HG02970 (cell line): ENCODE results near the gene PI4K2A.

ENCODE experiments used
- ATAC-seq: cut with Tn5 transposase; IDR thresholded peaks from one replicate; pipeline ENCODE4 v1.9.1; 2021; ENCODE audit warnings: mild to moderate bottlenecking, moderate library complexity, moderate number of reproducible peaks; ENCODE audit not compliant: unreplicated experiment, low FRiP score

The PI4K2A gene

DNA sequence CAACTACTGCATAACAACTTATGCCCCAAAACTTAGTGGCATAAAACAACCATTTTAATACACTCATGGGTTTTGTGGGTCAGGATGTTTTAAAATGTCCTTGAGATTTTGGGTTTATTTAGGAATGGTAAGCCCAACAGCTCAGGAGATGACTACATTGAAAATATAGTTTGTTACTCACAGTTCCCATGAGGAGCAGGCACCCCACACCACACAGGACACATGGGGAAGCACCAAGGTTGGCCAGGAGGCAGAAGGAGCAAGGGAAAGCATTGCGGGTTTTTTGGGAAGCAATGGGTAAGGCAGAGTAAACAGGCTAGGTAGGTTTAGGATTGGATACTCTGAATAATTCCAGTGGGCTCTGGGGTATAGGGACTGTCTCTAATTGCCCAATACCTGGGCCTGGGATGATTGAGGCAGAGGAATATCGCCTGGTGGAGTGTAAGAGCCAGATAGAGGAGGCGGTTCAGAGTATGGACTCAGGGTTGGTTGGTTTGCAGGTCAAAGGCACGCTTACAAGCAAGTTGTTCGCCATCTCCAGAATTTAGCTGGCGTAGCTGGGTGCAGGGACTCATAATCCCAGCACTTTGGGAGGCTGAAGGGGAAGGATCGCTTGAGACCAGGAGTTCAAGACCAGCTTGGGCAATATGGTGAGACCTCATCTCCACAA lies 63.1 kb downstream of the PI4K2A start:
- ATAC-seq = no peak

DNA sequence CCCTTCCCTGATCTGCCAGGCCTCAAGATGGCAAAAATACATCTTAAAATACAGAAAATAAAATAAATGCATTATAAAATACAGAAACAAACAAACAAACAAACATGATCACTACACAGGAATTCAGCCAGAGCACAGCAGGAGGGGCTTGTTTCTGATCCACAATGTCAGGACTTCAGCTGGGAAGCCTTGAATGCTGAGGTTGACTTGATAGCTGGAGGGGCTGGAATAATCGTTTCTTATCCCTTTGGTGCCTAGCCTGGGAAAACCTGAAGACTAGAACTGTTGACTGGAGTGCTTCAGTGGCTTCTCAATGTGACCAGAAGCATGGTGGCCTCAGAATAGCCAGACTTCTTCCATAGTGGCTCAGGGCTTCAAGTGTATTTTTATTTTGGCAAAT lies 63.9 kb downstream of the PI4K2A start:
- no peak for ATAC-seq

DNA sequence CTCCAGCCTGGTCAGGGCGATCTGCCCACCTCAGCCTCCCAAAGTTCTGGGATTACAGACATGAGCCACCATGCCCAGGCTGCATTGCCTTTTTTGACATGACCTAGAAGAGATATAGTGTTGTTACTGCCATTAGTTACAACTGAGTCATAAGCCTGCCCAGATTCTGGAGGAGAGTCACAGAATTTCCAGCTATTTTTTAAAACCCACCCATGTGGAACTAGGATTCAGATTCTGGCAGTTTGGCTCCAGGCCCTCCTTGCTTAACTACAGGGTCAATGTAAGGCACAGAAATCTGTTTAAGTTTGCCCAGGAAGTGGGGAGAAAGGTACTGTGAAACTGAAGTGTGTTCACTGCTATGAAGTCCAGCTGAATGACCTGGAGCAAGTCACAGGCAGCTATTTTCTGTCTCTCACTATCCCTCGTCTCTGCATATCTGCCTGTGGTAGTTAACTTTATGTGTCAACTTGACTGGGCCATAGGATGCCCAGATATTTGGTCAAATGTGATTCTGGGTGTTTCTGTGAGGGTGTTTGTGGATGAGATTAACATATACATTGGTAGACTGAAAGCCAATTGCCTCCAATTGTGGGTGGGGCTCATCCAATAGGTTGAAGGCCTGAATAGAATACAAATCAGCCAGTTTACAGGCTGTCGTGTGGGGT lies 64.7 kb downstream of the PI4K2A start:
- no peak for ATAC-seq

DNA sequence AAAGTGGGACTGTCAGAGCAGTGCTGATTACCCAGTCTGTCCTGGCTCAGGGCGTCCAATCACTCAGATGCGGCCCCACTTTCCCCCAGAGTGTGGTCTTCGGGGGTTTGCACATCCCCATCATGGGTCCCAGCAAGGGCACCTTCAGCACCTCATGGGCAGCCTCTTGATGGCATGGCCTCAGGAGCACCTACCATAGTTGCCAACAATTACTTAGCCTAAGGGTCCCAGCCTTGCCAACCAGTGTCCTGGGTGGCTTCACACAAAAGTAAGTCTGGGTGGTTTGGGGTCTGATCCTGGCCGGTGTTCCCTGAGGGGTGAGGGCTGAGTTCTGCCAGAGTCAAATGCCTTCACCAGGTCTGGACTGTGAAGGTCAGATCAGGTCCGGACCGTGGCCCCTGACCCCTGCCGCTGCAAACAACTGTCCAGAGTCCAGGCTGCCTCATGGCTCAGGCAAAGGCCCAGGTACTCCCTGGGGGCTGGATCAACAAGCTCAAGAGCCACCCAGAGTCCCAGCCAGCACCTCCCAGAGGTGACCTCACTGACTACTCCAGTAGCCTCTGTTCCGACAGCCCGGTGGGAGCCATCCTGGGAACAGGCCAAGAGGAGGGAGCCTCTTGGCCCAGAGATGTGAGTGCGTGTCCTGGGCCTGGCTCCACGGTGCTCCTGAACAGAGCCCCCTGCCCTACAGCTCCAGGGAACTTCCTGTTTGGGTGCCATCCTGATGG lies 66.8 kb downstream of the PI4K2A start:
- no peak for ATAC-seq

DNA sequence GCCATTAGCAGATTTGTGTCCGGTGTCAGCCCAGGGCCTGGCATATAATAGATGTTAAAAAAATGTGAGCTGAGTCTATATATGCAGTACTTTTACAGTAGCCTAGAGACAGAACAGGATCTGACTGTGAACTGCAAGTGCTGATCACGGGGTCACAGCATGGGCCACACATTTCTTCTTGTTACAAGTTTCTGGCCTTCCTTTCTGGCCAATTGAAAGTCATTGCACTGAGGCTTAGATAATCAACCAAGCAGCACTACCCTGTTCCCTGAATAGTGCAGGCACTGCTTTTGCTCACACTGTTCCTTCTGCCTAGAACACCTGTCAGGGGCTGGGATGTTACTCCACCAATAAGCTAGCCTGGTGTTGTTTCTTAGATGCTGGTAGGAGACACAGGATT lies 67.7 kb downstream of the PI4K2A start:
- ATAC-seq = no peak

DNA sequence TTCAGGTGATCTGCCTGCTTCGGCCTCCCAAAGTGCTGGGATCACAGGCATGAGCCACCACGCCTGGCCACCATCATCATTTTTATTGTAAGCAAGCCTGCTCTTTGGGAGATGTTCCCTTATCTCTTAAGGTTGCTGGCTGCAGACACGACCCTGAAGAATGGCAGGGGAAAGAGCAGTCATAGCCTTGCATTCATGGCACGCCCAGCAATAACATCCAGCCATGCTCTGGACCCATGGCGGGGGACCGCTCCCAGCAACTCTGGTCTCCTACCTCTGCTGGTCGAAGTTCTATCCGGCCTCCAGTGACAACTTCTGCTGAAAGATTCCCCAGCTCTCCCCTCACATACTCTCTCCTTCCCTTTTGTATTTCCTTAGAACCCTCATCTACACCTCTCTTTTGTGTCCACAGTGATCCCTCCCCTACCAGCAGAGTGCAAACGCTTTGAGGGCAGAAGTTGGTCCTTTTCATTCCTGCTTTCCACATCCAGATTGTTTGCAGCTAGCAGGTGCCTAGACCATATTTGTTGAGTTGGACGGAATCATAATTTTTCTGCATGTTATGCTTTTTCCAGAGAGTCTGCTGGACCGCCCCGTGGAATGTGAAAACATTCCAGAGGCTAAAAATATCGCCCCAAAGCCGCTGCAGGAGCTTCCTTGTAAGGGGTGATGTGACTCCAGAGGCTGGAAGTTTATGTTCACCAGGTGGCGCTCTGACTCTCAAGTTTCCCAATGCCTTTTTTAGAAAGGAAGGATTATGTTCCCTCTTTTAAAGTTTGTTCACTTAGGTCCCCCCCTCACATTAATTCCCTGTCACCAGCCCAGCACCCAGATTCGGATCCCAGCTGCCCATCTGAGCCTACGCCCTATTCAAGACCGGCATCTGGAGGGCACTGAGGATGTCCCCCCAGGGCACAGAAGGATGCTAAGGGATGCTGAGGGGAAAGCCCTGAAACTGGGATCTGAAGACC lies 68.8 kb downstream of the PI4K2A start:
- no peak for ATAC-seq

DNA sequence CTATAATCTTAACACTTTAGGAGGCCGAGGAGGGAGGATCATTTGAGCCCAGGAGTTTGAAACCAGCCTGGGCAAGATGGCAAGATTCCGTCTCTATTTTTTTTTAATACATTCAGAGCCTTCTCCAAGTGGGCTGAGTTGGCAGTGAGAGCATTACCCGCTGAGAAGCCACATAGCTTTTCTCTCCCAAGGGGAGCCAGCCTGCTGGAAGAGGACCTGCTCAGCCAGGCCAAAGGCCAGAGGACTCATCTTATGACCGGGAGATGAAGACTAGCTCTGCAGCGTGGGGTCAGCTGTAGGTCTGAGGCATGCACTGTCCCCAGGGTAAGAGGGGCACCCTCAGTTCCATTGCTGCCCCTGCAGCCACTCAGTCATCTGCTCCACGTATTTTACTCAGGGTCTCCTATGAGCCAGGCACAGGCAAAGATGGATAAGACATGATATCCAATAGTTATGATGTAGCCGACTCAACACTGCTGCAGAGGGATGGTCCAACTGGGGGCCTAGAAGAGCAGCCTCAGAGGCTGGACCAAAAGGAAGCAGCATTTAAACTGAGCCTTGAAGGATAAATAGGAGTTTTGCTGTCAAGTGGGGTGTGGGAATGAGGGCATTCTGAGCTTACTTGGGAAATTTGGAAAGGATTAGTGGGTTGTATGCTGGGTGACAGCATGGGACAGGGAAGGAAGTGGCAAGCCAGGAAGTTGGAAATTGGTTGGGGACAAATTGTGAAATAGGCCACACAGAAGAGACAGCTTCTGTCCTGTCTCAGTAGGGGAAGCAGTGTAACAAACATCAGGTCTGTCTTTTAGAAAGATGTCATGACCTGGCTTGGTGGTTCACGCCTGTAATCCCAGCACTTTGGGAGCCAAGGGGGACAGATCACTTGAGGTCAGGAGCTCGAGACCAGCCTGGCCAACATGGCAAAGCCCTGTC lies 71.4 kb downstream of the PI4K2A start:
- no peak for ATAC-seq

DNA sequence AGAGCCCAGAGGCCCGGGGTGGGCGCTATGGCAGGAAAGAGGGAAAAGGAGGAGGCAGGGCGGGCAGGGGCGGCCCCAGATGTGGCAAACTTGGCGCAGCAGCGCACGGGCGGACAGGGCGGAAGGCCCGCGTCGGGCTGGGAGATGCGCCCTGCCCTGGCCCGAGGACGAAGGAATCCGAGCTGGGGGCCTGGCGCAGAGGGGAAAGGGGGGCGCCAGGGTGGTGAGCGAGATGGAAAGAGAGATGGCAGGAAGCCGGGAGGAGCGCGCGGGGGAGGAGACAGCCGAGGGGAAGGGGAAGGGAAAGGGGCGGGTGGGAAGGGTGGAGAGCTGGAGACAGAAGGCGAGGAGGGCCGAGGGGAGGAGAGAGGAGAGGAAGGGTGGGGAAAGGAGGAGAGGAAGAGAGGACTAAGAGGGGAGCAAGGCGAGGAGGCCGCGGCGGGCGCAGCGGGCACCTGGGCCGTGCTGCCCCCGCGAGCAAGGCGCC lies 72.9 kb downstream of the PI4K2A start, which contains the start of gene MARVELD1:
TSS of gene MARVELD1 (plus strand) at position 392 of the 487 bp plus-strand sequence. CDS start 147 bp downstream, outside the sequence.
- no peak for ATAC-seq

DNA sequence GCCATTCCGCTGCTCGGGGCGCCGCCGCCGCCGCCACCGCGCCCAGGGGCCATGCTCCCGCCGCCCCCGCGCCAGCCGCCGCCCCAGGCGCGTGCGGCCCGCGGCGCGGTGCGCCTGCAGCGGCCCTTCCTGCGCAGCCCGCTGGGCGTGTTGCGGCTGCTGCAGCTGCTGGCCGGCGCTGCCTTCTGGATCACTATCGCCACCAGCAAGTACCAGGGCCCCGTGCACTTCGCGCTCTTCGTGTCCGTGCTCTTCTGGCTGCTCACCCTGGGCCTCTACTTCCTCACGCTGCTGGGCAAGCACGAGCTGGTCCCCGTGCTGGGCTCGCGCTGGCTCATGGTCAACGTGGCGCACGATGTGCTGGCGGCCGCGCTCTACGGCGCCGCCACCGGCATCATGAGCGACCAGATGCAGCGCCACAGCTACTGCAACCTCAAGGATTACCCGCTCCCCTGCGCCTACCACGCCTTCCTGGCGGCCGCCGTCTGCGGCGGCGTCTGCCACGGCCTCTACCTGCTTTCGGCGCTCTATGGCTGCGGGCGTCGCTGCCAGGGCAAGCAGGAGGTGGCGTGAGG lies 73.4 kb downstream of the PI4K2A start:
- ATAC-seq = peak; percentile 74

DNA sequence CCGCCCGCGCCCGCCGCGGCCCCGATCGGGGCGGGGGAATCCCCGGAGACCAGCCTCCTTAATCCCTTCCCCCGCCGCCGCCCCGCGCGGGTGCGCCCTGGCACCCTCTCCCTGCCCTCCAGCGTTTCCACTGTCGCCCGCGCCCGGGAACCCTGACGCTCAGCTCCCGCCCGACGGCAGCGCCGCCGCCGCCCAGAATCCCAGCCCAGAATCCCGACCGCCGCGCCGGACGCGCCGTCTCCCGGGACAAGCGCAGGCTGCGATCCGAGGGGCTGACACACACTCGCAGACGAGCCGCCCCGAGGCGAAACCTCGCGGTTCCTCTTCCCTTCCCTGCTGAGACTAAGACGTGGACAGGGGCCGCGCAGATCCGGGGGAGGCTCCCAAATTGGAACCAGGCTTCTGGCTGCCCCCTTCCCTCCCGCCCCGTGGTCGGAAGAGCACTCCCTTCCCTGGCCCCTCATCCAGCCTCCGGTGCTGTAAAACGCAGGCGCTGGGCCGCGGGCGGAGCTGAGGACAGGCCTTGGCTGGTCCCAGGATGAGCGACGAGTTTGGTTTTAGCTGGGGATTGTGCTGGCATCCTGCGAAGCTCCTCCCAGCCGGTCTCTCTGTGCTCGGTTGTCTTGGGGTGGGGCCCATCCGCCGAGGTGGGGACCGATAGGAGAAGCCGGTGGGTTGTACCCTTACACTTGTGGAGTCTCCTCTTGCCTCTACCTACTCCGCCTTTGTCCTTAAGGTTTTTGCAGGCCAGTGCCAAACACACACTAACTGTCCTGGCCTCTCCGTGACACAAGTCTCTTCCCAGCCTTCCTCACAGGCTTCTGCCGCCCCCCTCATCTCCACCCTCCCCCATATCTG lies 74.2 kb downstream of the PI4K2A start:
- peak; percentile 37 for ATAC-seq

DNA sequence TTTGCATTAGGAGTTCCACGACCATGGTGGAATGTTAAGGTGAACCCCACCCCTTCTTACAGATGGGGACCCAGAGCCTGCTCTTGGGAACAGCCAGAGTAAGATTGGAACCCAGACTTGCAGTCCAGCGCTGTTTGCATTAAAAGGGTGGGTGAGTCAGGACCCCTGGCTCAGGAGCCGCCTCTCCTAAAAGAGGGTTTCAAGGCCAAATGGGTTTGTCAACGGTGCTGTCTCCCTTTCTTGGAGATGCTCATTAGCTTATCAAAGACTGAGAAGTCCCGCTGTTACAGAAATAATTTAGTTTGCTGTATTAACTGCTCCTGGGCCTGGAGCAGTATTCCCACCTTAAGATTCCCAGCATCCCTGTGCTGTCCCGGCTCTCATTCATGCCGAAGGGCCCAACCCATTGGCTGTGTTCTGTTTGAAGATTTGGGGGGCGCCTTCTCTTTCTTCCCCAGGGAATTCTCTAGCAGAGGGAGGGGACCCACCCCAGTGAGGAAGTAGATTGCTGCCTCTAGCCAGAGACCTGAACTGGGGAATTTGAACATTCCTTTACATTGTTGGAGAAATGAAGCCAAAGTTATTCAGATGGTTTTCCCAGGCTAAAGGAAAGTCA lies 74.9 kb downstream of the PI4K2A start:
- no peak for ATAC-seq

DNA sequence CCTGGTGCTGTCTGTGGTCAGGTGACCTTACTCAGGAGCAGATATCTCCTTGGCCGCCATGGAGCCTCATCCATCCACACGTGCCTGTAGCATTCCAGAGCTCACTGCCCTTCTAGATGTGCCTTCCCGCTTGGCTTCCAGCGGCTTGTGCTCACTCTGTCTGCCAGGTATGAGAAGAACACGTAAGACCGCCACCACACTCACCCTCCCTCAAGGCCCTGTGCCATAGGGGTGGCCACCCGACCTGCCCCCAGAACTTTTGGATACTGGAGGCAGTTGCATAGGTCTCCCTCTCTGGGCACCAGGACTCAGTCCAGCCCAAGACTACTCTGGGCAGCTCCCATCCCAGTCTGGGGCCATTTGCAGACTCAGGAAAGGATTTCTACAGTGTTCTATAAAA lies 77.2 kb downstream of the PI4K2A start:
- no peak for ATAC-seq

DNA sequence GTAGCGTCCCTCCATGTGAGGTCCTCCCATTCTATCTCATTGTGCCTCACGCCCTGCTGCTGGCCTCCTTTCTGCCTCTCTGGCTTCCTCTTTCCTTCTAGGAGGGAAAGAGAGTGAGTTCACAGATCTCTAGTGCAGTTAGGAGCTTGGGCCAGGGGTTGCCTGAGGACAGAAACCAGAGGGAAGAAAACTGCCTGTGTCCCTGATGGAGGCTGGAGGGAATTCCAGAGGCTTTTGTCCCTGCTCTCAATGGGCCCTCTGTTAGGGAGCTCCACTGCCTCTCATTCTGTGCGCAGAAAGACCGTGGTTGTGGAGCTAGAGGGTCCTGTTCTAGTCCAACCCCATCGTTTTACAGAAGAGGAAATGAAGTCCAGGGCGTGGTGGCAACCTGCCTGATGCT lies 77.7 kb downstream of the PI4K2A start:
- ATAC-seq = no peak

DNA sequence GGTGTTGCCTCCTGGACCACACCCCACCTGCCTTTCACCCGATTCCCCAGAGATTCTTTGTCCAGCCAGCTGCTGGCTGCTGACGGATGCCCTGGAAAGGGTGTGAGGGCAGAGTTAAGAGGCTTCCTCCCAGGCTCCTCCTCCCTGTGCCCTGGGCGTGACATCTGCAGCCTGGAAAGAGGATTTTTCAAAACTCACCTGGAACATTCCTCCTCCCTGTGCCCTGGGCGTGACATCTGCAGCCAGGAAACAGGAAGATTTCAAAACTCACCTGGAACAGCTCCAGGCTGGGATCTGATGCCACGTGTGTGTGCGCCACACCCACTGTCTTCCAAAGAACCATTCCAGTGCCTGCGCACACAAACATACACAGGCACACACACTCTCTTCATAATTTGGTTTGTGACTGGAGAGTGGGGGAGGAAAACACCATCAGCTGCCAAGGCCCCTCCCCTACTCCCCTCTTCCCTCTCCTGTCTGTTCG lies 78.2 kb downstream of the PI4K2A start:
- ATAC-seq = no peak

DNA sequence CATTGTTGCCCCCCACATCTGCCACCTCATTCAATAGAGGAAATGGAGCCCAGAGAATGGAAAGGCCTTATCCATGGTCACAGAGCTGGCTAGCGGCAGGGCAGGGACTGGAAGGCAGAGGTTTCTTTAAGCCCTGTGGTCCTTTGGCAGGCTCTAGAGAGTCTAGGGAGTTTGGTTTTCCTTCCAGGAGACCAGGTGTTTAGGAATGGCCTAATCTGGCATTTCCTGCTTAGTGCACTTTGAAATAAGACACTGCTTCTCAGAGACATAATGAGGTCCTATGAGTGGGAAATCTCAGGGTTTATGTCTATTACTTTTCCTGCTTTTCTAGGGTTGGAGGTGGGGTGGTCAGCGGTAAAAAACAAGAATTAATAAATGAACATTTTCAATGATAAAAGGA lies 79.1 kb downstream of the PI4K2A start:
- no peak for ATAC-seq

DNA sequence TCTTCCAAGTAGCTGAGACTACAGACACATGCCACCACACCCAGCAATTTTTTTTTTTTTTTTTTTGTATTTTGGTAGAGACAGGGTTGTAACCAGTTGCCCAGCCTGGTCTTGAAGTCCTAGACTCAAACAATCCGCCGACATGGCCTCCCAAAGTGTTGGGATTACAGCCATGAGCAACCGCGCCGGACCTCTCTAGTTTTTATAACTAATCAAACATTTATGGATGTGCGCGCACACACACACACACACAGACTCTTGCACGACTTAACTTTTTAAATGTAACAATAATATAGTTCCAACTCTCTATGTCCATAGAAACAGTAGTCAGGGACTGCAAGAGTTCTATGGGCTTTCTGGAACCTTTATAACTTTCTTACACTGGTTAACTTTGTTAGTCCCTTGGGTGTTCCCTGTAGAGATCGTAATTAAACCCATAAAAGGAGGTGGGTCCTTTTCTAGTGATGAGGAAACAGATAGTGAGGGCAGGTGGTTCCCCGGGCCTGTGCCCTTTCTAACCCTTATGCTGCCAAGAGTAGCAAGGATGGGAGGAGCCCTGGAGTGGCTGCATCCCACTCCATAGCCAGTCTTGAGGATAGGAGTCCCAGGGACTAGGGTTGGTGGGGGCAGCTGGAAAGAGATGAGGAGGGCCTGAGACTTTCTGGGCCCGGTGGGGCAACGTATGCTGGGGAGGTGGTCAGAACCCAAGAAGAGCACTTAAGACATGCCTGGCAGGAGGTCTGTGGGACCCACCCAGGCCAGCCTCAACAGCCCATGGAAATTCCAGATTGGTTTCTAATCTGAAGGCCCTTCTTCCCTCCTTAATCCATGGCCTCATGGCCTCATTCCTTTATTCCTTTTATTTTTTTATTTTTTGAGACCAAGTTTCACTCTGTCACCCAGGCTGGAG lies 81.7 kb downstream of the PI4K2A start:
- no peak for ATAC-seq
